CD8-positive, alpha-beta memory T cell (primary cell): ENCODE measurements around the gene PRKD1. TPM values are rescaled to one million over a fixed set of nuclear protein-coding genes. Genes with fewer than 3 reads are reported as not detected.

ENCODE experiments used
- CTCF ChIA-PET: fragments of 350-600 bp; sonication (Branson Sonifier 250); formaldehyde crosslinking; loops from one replicate; lab custom pipeline; 2021; ENCODE audit warnings: antibody characterized with exemption; lab: Charles Lee
- POLR2A ChIA-PET: fragments of 350-600 bp; sonication (Branson Sonifier 250); formaldehyde crosslinking; loops from one replicate; lab custom pipeline; 2021; ENCODE audit warnings: antibody characterized with exemption; lab: Charles Lee
- DNase-seq, 5 donors: peaks; one replicate each; pipeline versions ENCODE4 v3.0.0 to v3.0.0-alpha.2; 2020 to 2022; ENCODE audit warnings: mixed read lengths in 1 of 5
- H3K27ac ChIP-seq: one replicate; pipeline ENCODE4 v1.7.0; 2013; ENCODE audit warnings: low read depth, mild to moderate bottlenecking, low read length, moderate library complexity
- H3K27me3 ChIP-seq: 2 replicates; pipeline ENCODE4 v1.7.0; 2013; ENCODE audit warnings: low read length, mild to moderate bottlenecking; ENCODE audit not compliant: insufficient read depth, poor library complexity, severe bottlenecking
- H3K36me3 ChIP-seq: 2 replicates; pipeline ENCODE4 v1.7.0; 2013; ENCODE audit warnings: mild to moderate bottlenecking, low read length, moderate library complexity; ENCODE audit not compliant: insufficient read depth
- H3K4me1 ChIP-seq: 2 replicates; pipeline ENCODE4 v1.7.0; 2013; ENCODE audit warnings: mild to moderate bottlenecking, low read length, moderate library complexity; ENCODE audit not compliant: insufficient read depth
- H3K4me3 ChIP-seq: 2 replicates; pipeline ENCODE4 v1.7.0; 2013; ENCODE audit warnings: mild to moderate bottlenecking, low read length
- H3K9me3 ChIP-seq: 2 replicates; pipeline ENCODE4 v1.7.0; 2013; ENCODE audit warnings: mild to moderate bottlenecking, low read length
- H3K27ac Mint-ChIP-seq, 8 donors: one replicate each; pipeline ENCODE4 v1.8.0; 2020 to 2021; ENCODE audit warnings: mixed read lengths in 8 of 8, mild to moderate bottlenecking in 6 of 8, inconsistent platforms in 3 of 8, moderate library complexity in 3 of 8
- H3K27me3 Mint-ChIP-seq, 2 donors: one replicate each; pipeline ENCODE4 v1.8.0; 2020 to 2021; ENCODE audit warnings: mixed read lengths in 2 of 2, mild to moderate bottlenecking in 1 of 2, moderate library complexity in 1 of 2
- H3K36me3 Mint-ChIP-seq, 3 donors: one replicate each; pipeline ENCODE4 v1.8.0; 2020 to 2021; ENCODE audit warnings: mixed read lengths in 3 of 3, inconsistent platforms in 1 of 3, mild to moderate bottlenecking in 1 of 3
- H3K4me1 Mint-ChIP-seq, 3 donors: one replicate each; pipeline ENCODE4 v1.8.0; 2020 to 2021; ENCODE audit warnings: mixed read lengths in 3 of 3, inconsistent platforms in 1 of 3, mild to moderate bottlenecking in 1 of 3
- H3K4me3 Mint-ChIP-seq, 7 donors: one replicate each; pipeline ENCODE4 v1.8.0; 2020 to 2021; ENCODE audit warnings: mixed read lengths in 7 of 7, mild to moderate bottlenecking in 6 of 7, moderate library complexity in 4 of 7, inconsistent platforms in 2 of 7
- H3K9me3 Mint-ChIP-seq, 5 donors: one replicate each; pipeline ENCODE4 v1.8.0; 2020 to 2022; ENCODE audit warnings: mixed read lengths in 5 of 5, mild to moderate bottlenecking in 3 of 5, moderate library complexity in 2 of 5, inconsistent platforms in 1 of 5
- polyA plus RNA-seq: library from polyadenylated mRNA; unstranded; fragments of 300-500 nt; fragmentation: Illumina TruSeq; gene quantifications from one replicate; pipeline ENCODE4 v1.2.3, GENCODE V29; 2021
- total RNA-seq, 2 experiments: library from RNA; stranded (reverse); gene quantifications; one replicate each; pipeline ENCODE4 v1.2.3, GENCODE V29; 2021

PRKD1 gene
- total and polyA plus RNA-seq, 3 experiments from 2014 or later, result not detected

DNA sequence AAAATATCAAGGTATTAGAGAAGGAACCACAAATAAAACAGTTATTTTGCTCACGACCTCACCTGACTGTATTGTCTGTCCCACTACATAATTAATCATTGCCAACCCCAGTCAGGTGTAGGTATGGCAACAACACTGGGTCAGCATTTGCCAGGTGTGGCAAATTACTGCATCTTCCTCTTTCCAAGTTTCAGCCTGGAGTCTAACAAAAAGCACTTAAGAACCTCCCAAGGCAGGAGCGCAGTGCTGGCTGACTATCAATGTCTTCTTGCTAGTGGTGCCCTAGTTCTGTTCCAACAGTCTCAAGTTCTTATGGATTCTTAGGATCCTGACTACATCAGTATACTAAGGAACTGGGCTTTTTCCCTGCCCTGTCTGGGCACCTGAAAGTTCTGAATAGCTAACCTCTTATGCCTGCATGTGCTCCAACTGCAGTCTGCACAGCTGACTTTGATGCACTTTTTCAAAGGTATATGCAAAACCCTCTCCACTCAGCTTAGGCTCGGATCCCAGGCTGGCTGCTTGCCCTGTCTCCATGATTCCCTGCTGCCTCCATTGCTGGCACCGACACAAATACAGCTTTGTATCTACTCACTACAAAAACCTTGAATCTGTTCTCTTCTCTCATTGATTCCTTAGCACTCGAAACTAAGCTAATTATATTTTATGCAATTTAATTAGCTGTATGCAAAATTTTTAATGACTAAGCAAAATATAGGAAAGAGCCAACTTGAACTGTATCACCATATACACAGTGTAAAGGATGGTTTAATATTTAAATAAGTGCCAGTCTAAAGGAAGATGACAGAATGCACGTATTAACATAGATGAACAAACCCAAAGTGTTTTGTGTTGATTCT is 113.3 kb downstream of the PRKD1 start:
- no peak overlapping the region for H3K27ac ChIP-seq
- no peak overlapping the region for H3K4me3 ChIP-seq
- H3K36me3 ChIP-seq, result no peaks in the 10 kb centered on the region
- no peak for DNase-seq
- POLR2A ChIA-PET, result no interaction called here
- CTCF ChIA-PET, result no interaction called here
- peaks cover 0 to 2% of the 10 kb centered on the region in 2 donors for H3K27me3 Mint-ChIP-seq
- H3K4me1 ChIP-seq, result no peaks in the 10 kb centered on the region
- no peaks in the 10 kb centered on the region for H3K4me1 Mint-ChIP-seq
- no peaks in the 10 kb centered on the region for H3K36me3 Mint-ChIP-seq
- H3K9me3 ChIP-seq, result no peaks in the 10 kb centered on the region
- H3K27me3 ChIP-seq, result no peaks in the 10 kb centered on the region
- H3K27ac Mint-ChIP-seq, result no peak overlapping the region
- H3K9me3 Mint-ChIP-seq, result peaks cover 5 to 20% (median 10%) of the 10 kb centered on the region in 5 donors
- no peak overlapping the region for H3K4me3 Mint-ChIP-seq

- CTCF ChIA-PET, result no interaction called here
- Mint-ChIP-seq H3K27ac (no peak overlapping the region), H3K9me3 (peaks cover 5 to 33% (median 11%) of the 10 kb centered on the region in 5 donors), H3K4me3 (no peak overlapping the region), H3K36me3 (no peaks in the 10 kb centered on the region), H3K27me3 (peaks cover 0 to 2% of the 10 kb centered on the region in 2 donors), H3K4me1 (no peaks in the 10 kb centered on the region)
- H3K27ac ChIP-seq, result no peak overlapping the region
- H3K4me1 ChIP-seq, result no peaks in the 10 kb centered on the region
- H3K9me3 ChIP-seq, result no peaks in the 10 kb centered on the region
- no peak overlapping the region for H3K4me3 ChIP-seq
- POLR2A ChIA-PET, result no interaction called here
- DNase-seq, result no peak
- no peaks in the 10 kb centered on the region for H3K27me3 ChIP-seq
- no peaks in the 10 kb centered on the region for H3K36me3 ChIP-seq
Observed at GRCh38 chr14:29810682-29811081, 117.0 kb downstream of the PRKD1 start.

GRCh38 chr14:29810064-29810463 is 117.6 kb downstream of the PRKD1 start:
- ChIA-PET CTCF (no interaction called here), POLR2A (no interaction called here)
- Mint-ChIP-seq H3K27ac (no peak overlapping the region), H3K4me3 (no peak overlapping the region), H3K4me1 (no peaks in the 10 kb centered on the region), H3K36me3 (no peaks in the 10 kb centered on the region), H3K9me3 (peaks cover 5 to 34% (median 16%) of the 10 kb centered on the region in 5 donors), H3K27me3 (peaks cover 0 to 2% of the 10 kb centered on the region in 2 donors)
- Histone ChIP-seq H3K4me3 (no peak overlapping the region), H3K27me3 (no peaks in the 10 kb centered on the region), H3K27ac (no peak overlapping the region), H3K36me3 (no peaks in the 10 kb centered on the region), H3K4me1 (no peaks in the 10 kb centered on the region), H3K9me3 (no peaks in the 10 kb centered on the region)
- no peak for DNase-seq

DNA sequence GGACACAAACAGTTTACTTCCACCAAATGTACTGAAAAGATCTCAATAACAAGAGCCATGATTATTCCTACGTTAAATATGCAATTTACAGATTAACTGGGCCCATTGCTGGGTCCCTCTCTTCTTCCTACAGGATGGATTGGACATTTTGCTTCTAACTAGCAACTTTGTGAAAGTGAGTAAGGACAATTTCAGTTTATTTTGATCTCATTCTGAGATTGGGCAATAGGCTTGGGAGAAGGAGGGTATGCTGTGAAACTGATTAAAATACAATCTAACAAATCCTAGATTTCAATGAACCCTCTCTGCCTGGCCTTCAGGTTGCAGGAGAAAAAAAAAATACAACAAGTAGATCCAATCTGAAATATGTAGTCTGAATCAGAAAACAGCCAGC is 121.5 kb downstream of the PRKD1 start:
- H3K36me3 Mint-ChIP-seq, result no peaks in the 10 kb centered on the region
- POLR2A ChIA-PET, result no interaction called here
- Histone ChIP-seq H3K9me3 (no peaks in the 10 kb centered on the region), H3K27ac (no peak overlapping the region), H3K27me3 (no peaks in the 10 kb centered on the region), H3K4me1 (no peaks in the 10 kb centered on the region), H3K4me3 (no peak overlapping the region), H3K36me3 (no peaks in the 10 kb centered on the region)
- H3K4me3 Mint-ChIP-seq, result no peak overlapping the region
- H3K27me3 Mint-ChIP-seq, result no peaks in the 10 kb centered on the region
- H3K27ac Mint-ChIP-seq, result no peak overlapping the region
- H3K9me3 Mint-ChIP-seq, result peaks cover 2 to 20% (median 16%) of the 10 kb centered on the region in 5 donors
- CTCF ChIA-PET, result no interaction called here
- no peaks in the 10 kb centered on the region for H3K4me1 Mint-ChIP-seq
- DNase-seq, result no peak

DNA sequence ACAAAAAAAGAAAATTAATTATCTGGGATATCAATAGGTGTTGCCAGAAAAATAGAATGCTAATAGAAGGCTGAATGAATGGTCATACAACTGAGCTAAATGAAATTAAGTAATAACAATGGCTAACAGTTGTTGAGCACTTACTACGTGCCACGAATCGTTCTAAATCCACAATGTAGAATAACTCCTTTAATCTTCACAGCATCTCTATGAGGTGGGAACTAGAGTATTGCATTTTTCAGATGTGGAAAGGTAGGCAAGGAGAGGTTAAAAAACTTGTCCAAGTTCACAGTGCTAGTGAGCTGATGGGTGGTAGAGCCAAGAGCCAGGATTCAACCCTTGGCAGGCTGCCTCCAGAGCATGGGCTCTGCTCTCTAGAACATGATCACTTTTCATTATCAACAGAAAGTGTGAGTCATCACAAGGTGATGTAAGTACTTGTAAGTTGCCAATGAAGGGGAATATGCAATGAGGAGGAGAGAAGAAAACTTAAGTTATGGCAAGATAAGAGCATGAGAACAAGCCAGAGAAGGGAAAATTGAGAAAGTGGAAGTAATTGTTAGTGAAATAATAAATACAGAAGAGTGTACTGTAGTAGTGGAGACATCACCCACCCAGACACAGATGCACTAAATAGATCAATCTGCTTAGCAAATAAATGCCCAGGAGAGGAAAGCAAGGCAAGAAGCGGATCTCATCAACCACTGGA is 122.1 kb downstream of the PRKD1 start:
- no peaks in the 10 kb centered on the region for H3K9me3 ChIP-seq
- Mint-ChIP-seq H3K27ac (no peak overlapping the region), H3K27me3 (no peaks in the 10 kb centered on the region), H3K36me3 (no peaks in the 10 kb centered on the region), H3K4me1 (no peaks in the 10 kb centered on the region), H3K9me3 (peaks cover 2 to 20% (median 16%) of the 10 kb centered on the region in 5 donors), H3K4me3 (no peak overlapping the region)
- no peak overlapping the region for H3K27ac ChIP-seq
- ChIA-PET CTCF (no interaction called here), POLR2A (no interaction called here)
- H3K4me1 ChIP-seq, result no peaks in the 10 kb centered on the region
- no peaks in the 10 kb centered on the region for H3K27me3 ChIP-seq
- H3K4me3 ChIP-seq, result no peak overlapping the region
- no peaks in the 10 kb centered on the region for H3K36me3 ChIP-seq
- no peak for DNase-seq

- H3K9me3 Mint-ChIP-seq, result peaks cover 0 to 22% (median 14%) of the 10 kb centered on the region in 5 donors
- no peak overlapping the region for H3K27ac Mint-ChIP-seq
- no peak for DNase-seq
- Histone ChIP-seq H3K27ac (no peak overlapping the region), H3K36me3 (no peaks in the 10 kb centered on the region), H3K4me3 (no peak overlapping the region), H3K27me3 (no peaks in the 10 kb centered on the region), H3K4me1 (no peaks in the 10 kb centered on the region), H3K9me3 (no peaks in the 10 kb centered on the region)
- H3K4me1 Mint-ChIP-seq, result no peaks in the 10 kb centered on the region
- H3K27me3 Mint-ChIP-seq, result no peaks in the 10 kb centered on the region
- no peak overlapping the region for H3K4me3 Mint-ChIP-seq
- ChIA-PET CTCF (no interaction called here), POLR2A (no interaction called here)
- no peaks in the 10 kb centered on the region for H3K36me3 Mint-ChIP-seq
Observed at GRCh38 chr14:29804481-29805266, 123.0 kb downstream of the PRKD1 start.

GRCh38 chr14:29803045-29803444 is 124.6 kb downstream of the PRKD1 start:
- no peaks in the 10 kb centered on the region for H3K4me1 ChIP-seq
- Mint-ChIP-seq H3K4me1 (no peaks in the 10 kb centered on the region), H3K9me3 (peaks cover 0 to 22% (median 13%) of the 10 kb centered on the region in 5 donors), H3K4me3 (no peak overlapping the region), H3K27ac (no peak overlapping the region), H3K27me3 (no peaks in the 10 kb centered on the region), H3K36me3 (no peaks in the 10 kb centered on the region)
- no peaks in the 10 kb centered on the region for H3K36me3 ChIP-seq
- no peak overlapping the region for H3K4me3 ChIP-seq
- ChIA-PET CTCF (no interaction called here), POLR2A (no interaction called here)
- H3K27me3 ChIP-seq, result no peaks in the 10 kb centered on the region
- H3K27ac ChIP-seq, result no peak overlapping the region
- no peak for DNase-seq
- no peaks in the 10 kb centered on the region for H3K9me3 ChIP-seq

DNA sequence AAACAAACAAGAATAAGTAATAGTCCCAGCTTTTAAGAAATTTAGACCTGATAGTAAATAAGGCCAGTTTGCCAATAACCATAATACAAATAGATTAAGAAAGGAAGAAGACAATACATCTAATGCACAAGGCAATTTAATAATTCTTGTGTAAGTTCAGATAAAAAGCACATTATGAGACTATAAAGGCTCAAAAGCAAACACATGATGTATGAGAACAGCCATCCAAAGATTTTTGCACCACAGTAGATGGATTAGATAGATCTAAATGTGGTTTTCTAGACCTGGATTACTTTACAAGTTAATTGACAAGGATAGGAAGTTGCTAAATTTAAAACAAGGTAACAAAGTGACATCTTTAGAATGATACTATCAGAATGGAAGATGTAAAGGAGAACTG is 125.4 kb downstream of the PRKD1 start:
- no peaks in the 10 kb centered on the region for H3K36me3 ChIP-seq
- DNase-seq, result no peak
- H3K4me3 Mint-ChIP-seq, result no peak overlapping the region
- no peak overlapping the region for H3K4me3 ChIP-seq
- no peaks in the 10 kb centered on the region for H3K9me3 ChIP-seq
- no peaks in the 10 kb centered on the region for H3K27me3 ChIP-seq
- H3K36me3 Mint-ChIP-seq, result no peaks in the 10 kb centered on the region
- CTCF ChIA-PET, result no interaction called here
- H3K4me1 Mint-ChIP-seq, result no peaks in the 10 kb centered on the region
- H3K27me3 Mint-ChIP-seq, result no peaks in the 10 kb centered on the region
- peaks cover 2 to 19% (median 13%) of the 10 kb centered on the region in 5 donors for H3K9me3 Mint-ChIP-seq
- no peak overlapping the region for H3K27ac Mint-ChIP-seq
- POLR2A ChIA-PET, result no interaction called here
- H3K4me1 ChIP-seq, result no peaks in the 10 kb centered on the region
- no peak overlapping the region for H3K27ac ChIP-seq
